ENCODE results near the gene LRRC3B.

LRRC3B gene

GRCh38 chr3:26681632-26682031 lies 59.1 kb downstream of the LRRC3B start:
- Histone ChIP-seq H2BK15ac (ENCODE audit: low read depth, poor library complexity, severe bottlenecking) (no peak overlapping the region), H3K4me1 (ENCODE audit: control insufficient read depth, insufficient read depth, low read depth, low read length) (no peaks in the 10 kb centered on the region), H3K79me1 (replicated peaks; ENCODE audit: low read length, poor library complexity, severe bottlenecking) (no peaks in the 10 kb centered on the region), H4K91ac (ENCODE audit: low read length) (no peak overlapping the region), H3K23ac (ENCODE audit: low read length in 2 of 2) (no peak overlapping the region), H3K27me3 (ENCODE audit: control insufficient read depth in 1 of 2, insufficient read depth in 1 of 2, low read length in 2 of 2) (no peaks in the 10 kb centered on the region), H3K4me3 (ENCODE audit: insufficient read depth in 1 of 2, low read depth in 1 of 2, low read length in 2 of 2) (no peak overlapping the region), H2BK120ac (ENCODE audit: low read depth, low read length) (no peak overlapping the region), H2AK5ac (ENCODE audit: low read length, severe bottlenecking) (no peak overlapping the region), H3K9ac (ENCODE audit: low read length) (no peak overlapping the region), H3K14ac (ENCODE audit: low read length in 2 of 2) (no peak overlapping the region), H4K8ac (ENCODE audit: low read length) (no peak overlapping the region), H3K4ac (ENCODE audit: low read depth in 1 of 2, low read length in 2 of 2) (no peak overlapping the region), H3K4me2 (ENCODE audit: low read length, poor library complexity, severe bottlenecking) (no peak overlapping the region), H2BK5ac (ENCODE audit: low read depth, low read length, poor library complexity, severe bottlenecking) (no peak overlapping the region), H2BK12ac (ENCODE audit: low read length in 2 of 2) (no peak overlapping the region), H3K27ac (ENCODE audit: low read length, poor library complexity, severe bottlenecking) (no peak overlapping the region), H2AFZ (ENCODE audit: low read depth, low read length) (no peak overlapping the region), H3K18ac (ENCODE audit: low read depth in 1 of 2, low read length in 2 of 2) (no peak overlapping the region), H3K36me3 (ENCODE audit: control insufficient read depth in 1 of 2, insufficient read depth in 2 of 2, low read depth in 1 of 2, low read length in 2 of 2) (no peaks in the 10 kb centered on the region), H3K9me3 (ENCODE audit: control insufficient read depth, low read length) (peaks cover 7% of the 10 kb centered on the region)
- WGBS, result no CpG with 5 or more reads among the region's 2 CpGs
- DNase-seq, result no peak

- Histone ChIP-seq H4K8ac (ENCODE audit: low read length) (no peak overlapping the region), H3K9me3 (ENCODE audit: control insufficient read depth, low read length) (peaks cover 5% of the 10 kb centered on the region), H3K27me3 (ENCODE audit: control insufficient read depth in 1 of 2, insufficient read depth in 1 of 2, low read length in 2 of 2) (no peaks in the 10 kb centered on the region), H3K4me3 (ENCODE audit: insufficient read depth in 1 of 2, low read depth in 1 of 2, low read length in 2 of 2) (no peak overlapping the region), H3K9ac (ENCODE audit: low read length) (no peak overlapping the region), H4K91ac (ENCODE audit: low read length) (no peak overlapping the region), H3K27ac (ENCODE audit: low read length, poor library complexity, severe bottlenecking) (no peak overlapping the region), H2AK5ac (ENCODE audit: low read length, severe bottlenecking) (no peak overlapping the region), H2BK15ac (ENCODE audit: low read depth, poor library complexity, severe bottlenecking) (no peak overlapping the region), H3K4me1 (ENCODE audit: control insufficient read depth, insufficient read depth, low read depth, low read length) (no peaks in the 10 kb centered on the region), H3K18ac (ENCODE audit: low read depth in 1 of 2, low read length in 2 of 2) (no peak overlapping the region), H3K23ac (ENCODE audit: low read length in 2 of 2) (no peak overlapping the region), H3K14ac (ENCODE audit: low read length in 2 of 2) (no peak overlapping the region), H2BK12ac (ENCODE audit: low read length in 2 of 2) (no peak overlapping the region), H2BK120ac (ENCODE audit: low read depth, low read length) (no peak overlapping the region), H3K79me1 (replicated peaks; ENCODE audit: low read length, poor library complexity, severe bottlenecking) (no peaks in the 10 kb centered on the region), H3K4me2 (ENCODE audit: low read length, poor library complexity, severe bottlenecking) (no peak overlapping the region), H2BK5ac (ENCODE audit: low read depth, low read length, poor library complexity, severe bottlenecking) (no peak overlapping the region), H3K4ac (ENCODE audit: low read depth in 1 of 2, low read length in 2 of 2) (no peak overlapping the region), H3K36me3 (ENCODE audit: control insufficient read depth in 1 of 2, insufficient read depth in 2 of 2, low read depth in 1 of 2, low read length in 2 of 2) (no peaks in the 10 kb centered on the region), H2AFZ (ENCODE audit: low read depth, low read length) (no peak overlapping the region)
- no CpG with 5 or more reads among the region's 1 CpG for WGBS
- DNase-seq, result no peak
Observed at GRCh38 chr3:26682406-26682805, 59.8 kb downstream of the LRRC3B start.

GRCh38 chr3:26683902-26684301 lies 61.3 kb downstream of the LRRC3B start:
- no peak for DNase-seq
- Histone ChIP-seq H3K4me3 (ENCODE audit: insufficient read depth in 1 of 2, low read depth in 1 of 2, low read length in 2 of 2) (no peak overlapping the region), H3K23ac (ENCODE audit: low read length in 2 of 2) (no peak overlapping the region)

GRCh38 chr3:26687466-26687865 lies 64.9 kb downstream of the LRRC3B start:
- Histone ChIP-seq H3K14ac (ENCODE audit: low read length in 2 of 2) (no peak overlapping the region), H3K27ac (ENCODE audit: low read length, poor library complexity, severe bottlenecking) (no peak overlapping the region), H3K4me1 (ENCODE audit: control insufficient read depth, insufficient read depth, low read depth, low read length) (no peaks in the 10 kb centered on the region), H3K4ac (ENCODE audit: low read depth in 1 of 2, low read length in 2 of 2) (no peak overlapping the region), H3K27me3 (ENCODE audit: control insufficient read depth in 1 of 2, insufficient read depth in 1 of 2, low read length in 2 of 2) (no peaks in the 10 kb centered on the region), H3K4me3 (ENCODE audit: insufficient read depth in 1 of 2, low read depth in 1 of 2, low read length in 2 of 2) (no peak overlapping the region), H3K18ac (ENCODE audit: low read depth in 1 of 2, low read length in 2 of 2) (no peak overlapping the region), H2BK12ac (ENCODE audit: low read length in 2 of 2) (no peak overlapping the region), H2BK5ac (ENCODE audit: low read depth, low read length, poor library complexity, severe bottlenecking) (no peak overlapping the region), H4K91ac (ENCODE audit: low read length) (no peak overlapping the region), H2BK120ac (ENCODE audit: low read depth, low read length) (no peak overlapping the region), H3K9ac (ENCODE audit: low read length) (no peak overlapping the region), H3K79me1 (replicated peaks; ENCODE audit: low read length, poor library complexity, severe bottlenecking) (no peaks in the 10 kb centered on the region), H4K8ac (ENCODE audit: low read length) (no peak overlapping the region), H3K23ac (ENCODE audit: low read length in 2 of 2) (no peak overlapping the region), H3K36me3 (ENCODE audit: control insufficient read depth in 1 of 2, insufficient read depth in 2 of 2, low read depth in 1 of 2, low read length in 2 of 2) (no peaks in the 10 kb centered on the region), H2BK15ac (ENCODE audit: low read depth, poor library complexity, severe bottlenecking) (no peak overlapping the region), H3K9me3 (ENCODE audit: control insufficient read depth, low read length) (peaks cover 22% of the 10 kb centered on the region), H2AK5ac (ENCODE audit: low read length, severe bottlenecking) (no peak overlapping the region), H3K4me2 (ENCODE audit: low read length, poor library complexity, severe bottlenecking) (no peak overlapping the region), H2AFZ (ENCODE audit: low read depth, low read length) (no peak overlapping the region)
- WGBS, result 70% methylated on average over 3 of the region's 4 CpGs
- no peak for DNase-seq

More at GRCh38 chr3:26683902-26684301, 61.3 kb downstream of the LRRC3B start:
- H3K9me3 ChIP-seq (ENCODE audit: control insufficient read depth, low read length), result peaks cover 9% of the 10 kb centered on the region
- no peak overlapping the region for H4K8ac ChIP-seq (ENCODE audit: low read length)
- no peak overlapping the region for H4K91ac ChIP-seq (ENCODE audit: low read length)
- H2BK120ac ChIP-seq (ENCODE audit: low read depth, low read length), result no peak overlapping the region
- no peak overlapping the region for H2BK15ac ChIP-seq (ENCODE audit: low read depth, poor library complexity, severe bottlenecking)
- H2AK5ac ChIP-seq (ENCODE audit: low read length, severe bottlenecking), result no peak overlapping the region
- H3K79me1 ChIP-seq (replicated peaks; ENCODE audit: low read length, poor library complexity, severe bottlenecking), result no peaks in the 10 kb centered on the region
- H3K18ac ChIP-seq (ENCODE audit: low read depth in 1 of 2, low read length in 2 of 2), result no peak overlapping the region
- no peak overlapping the region for H2AFZ ChIP-seq (ENCODE audit: low read depth, low read length)
- no peak overlapping the region for H3K4ac ChIP-seq (ENCODE audit: low read depth in 1 of 2, low read length in 2 of 2)
- WGBS, result 66% methylated on average over 3 of the region's 3 CpGs
- H2BK5ac ChIP-seq (ENCODE audit: low read depth, low read length, poor library complexity, severe bottlenecking), result no peak overlapping the region
- no peaks in the 10 kb centered on the region for H3K36me3 ChIP-seq (ENCODE audit: control insufficient read depth in 1 of 2, insufficient read depth in 2 of 2, low read depth in 1 of 2, low read length in 2 of 2)
- H3K27me3 ChIP-seq (ENCODE audit: control insufficient read depth in 1 of 2, insufficient read depth in 1 of 2, low read length in 2 of 2), result no peaks in the 10 kb centered on the region
- H3K4me1 ChIP-seq (ENCODE audit: control insufficient read depth, insufficient read depth, low read depth, low read length), result no peaks in the 10 kb centered on the region
- no peak overlapping the region for H3K27ac ChIP-seq (ENCODE audit: low read length, poor library complexity, severe bottlenecking)
- no peak overlapping the region for H3K9ac ChIP-seq (ENCODE audit: low read length)
- H3K4me2 ChIP-seq (ENCODE audit: low read length, poor library complexity, severe bottlenecking), result no peak overlapping the region
- no peak overlapping the region for H3K14ac ChIP-seq (ENCODE audit: low read length in 2 of 2)
- no peak overlapping the region for H2BK12ac ChIP-seq (ENCODE audit: low read length in 2 of 2)
